ENCODE measurements around the gene SBNO2.

DNA sequence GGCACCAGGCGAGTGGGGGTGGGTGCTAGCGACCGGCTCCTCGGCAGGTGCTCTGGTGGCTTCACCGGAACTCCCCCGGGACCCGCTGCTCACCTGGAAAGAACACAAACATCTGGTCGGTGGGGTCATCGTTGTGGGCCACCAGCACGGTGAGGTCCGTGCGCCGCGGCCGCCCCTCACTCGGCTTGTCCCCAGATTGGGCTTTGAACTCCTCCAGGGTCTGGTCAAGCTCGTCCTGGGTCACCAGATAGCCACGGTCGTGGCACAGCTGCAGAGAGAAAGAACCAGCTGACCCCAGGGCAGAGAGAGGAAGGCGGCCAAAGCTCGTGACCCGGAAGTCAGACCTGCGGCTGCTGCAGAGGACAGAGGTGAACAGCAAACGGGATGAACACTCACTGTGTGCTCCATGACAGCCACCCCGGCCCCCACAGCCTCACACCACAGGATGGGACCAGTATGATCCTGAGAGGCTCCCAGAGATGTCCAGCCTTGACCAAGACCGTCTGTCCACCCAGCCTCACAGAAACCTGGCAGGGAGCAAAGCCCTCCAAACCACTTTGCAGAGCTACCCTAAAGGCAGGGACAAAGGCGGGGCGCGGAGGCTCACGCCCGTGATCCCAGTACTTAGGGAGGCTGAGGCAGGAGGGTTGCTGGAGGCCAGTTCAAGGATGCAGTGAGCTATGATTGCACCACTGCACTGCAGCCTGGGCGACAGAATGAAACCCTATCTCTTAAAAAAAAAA, 80.1 kb downstream of the SBNO2 start:
- no peak for TF ChIP-seq POLR2A (IDR thresholded peaks at IDR 0.05; ENCODE audit: low read depth, low read length)
- no peak for TF ChIP-seq POLR2AphosphoS5 (IDR thresholded peaks at IDR 0.05; ENCODE audit: low read depth, low read length)
